Measurements from ENCODE around the gene CIZ1. TPM values are rescaled to one million over a fixed set of nuclear protein-coding genes. Genes with fewer than 3 reads are reported as not detected.

Gene CIZ1
- total and polyA plus RNA-seq, 9 of the 15 experiments (the other 6 are each of a cell fraction or from before 2014, with no cell fraction given), result 6.6 to 329 (median 87.8) TPM

DNA sequence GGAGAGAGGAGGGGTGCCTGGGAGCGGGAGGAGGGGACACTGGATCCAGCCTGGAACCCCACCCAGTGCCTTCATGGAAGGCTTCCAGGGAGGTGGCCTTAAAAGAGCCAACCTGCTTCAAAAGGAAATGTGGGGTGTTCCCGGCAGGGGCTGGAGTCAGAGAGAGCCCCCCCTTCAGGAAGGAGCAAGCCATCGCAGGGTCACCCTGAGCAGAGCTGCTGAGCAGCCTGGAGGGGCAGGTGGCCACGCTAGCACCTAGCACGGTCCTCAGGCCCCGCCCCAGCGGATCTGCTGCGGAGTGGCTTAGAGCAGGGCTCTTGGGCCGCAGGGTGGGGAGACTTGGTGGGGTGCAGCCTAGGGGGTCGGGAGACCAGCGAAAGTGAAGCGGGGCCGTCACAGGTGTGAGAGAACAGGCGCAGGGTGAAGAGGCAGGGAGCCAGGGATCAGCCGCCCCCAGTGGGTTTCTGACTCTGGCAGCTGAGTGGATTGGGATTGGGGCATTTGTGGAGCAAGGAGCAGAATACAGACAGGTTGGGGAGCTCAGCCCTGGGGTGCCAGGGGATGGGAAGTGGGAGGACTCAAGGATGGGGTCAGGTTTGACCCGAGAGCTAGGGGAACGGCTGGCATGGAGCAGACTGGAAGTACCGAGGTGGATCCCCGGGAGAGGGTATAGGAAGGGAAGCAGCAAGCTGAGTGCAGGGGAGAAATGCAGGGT lies 40.6 kb downstream of the CIZ1 start:
- peaks cover 8% of the 10 kb centered on the region for H3K9me1 ChIP-seq (ENCODE audit: control insufficient read depth, insufficient read depth, low read length)
- BruUV-seq (replicated peaks), result no TSS peak
- ATAC-seq (peak; percentile 94), FAIRE-seq (peak; percentile 97), DNase-seq (ENCODE audit: extremely low read depth in 1 of 4, low spot score in 3 of 4) (peak; percentile 93 to 99 (median 96))
- CTCF ChIA-PET (ENCODE audit: low intra/inter-chr PET ratio), result no interaction called here
- in situ Hi-C loops (cut with MboI) (no loop called here), intact Hi-C loops (cut with micrococcal nuclease) (no loop called here)
- no peaks in the 10 kb centered on the region for H3K27me3 ChIP-seq (ENCODE audit: control insufficient read depth in 2 of 2, insufficient read depth in 2 of 2, low read length in 2 of 2)
- H3K27ac ChIP-seq (ENCODE audit: extremely low read depth, low read depth, low read length), result peak overlapping the region; percentile 9; the same call in 1 of the 3 replicates
- peak overlapping the region; percentile 61 for H3K4me2 ChIP-seq (ENCODE audit: insufficient read depth, low read length)
- peak overlapping the region; percentile 10 to 82 for H3K9ac ChIP-seq (ENCODE audit: insufficient read depth in 1 of 2, low read depth in 2 of 2, low read length in 2 of 2)
- no peaks in the 10 kb centered on the region for H4K20me1 ChIP-seq (replicated peaks; ENCODE audit: control insufficient read depth, insufficient read depth, low read length)
- H2AFZ ChIP-seq (ENCODE audit: low read depth, low read length), result peak overlapping the region; percentile 94
- POLR2A ChIA-PET, result interaction anchor here (0.5 to 3.6 kb wide), 11 partner anchors 10 to 72 kb away, joined by 3 to 37 read pairs (median 4); partner anchors contain the start of gene BBLN
- peaks cover 17 to 71% of the 10 kb centered on the region in 2 experiments for H3K4me1 ChIP-seq (replicated peaks in 1 of 2; ENCODE audit: control insufficient read depth in 2 of 2, insufficient read depth in 2 of 2, low read length in 2 of 2)
- no peak overlapping the region for H3K4me3 ChIP-seq
- 45% methylated on average over 19 of the region's 19 CpGs for WGBS (ENCODE audit: insufficient coverage, low coverage, missing lambda C conversion rate)
- H3K36me3 ChIP-seq (ENCODE audit: control insufficient read depth, insufficient read depth, low read length), result no peaks in the 10 kb centered on the region
- H3K79me2 ChIP-seq (ENCODE audit: control insufficient read depth, insufficient read depth, low read length), result no peaks in the 10 kb centered on the region
- H3K9me3 ChIP-seq (replicated peaks; ENCODE audit: control insufficient read depth, insufficient read depth, low read depth, low read length), result no peaks in the 10 kb centered on the region
- TF ChIP-seq FIP1L1 (IDR thresholded peaks at IDR 0.05; ENCODE audit: low read depth, low read length, poor library complexity, severe bottlenecking) (peak; percentile 28), NFATC3 (IDR thresholded peaks at IDR 0.05) (no peak), ZNF707 (CRISPR knock-in tag; conservative IDR thresholded peaks at IDR 0.05) (no peak), GABPB2 (CRISPR knock-in tag; conservative IDR thresholded peaks at IDR 0.05) (no peak), RBM14 (IDR thresholded peaks at IDR 0.05; ENCODE audit: borderline replicate concordance, insufficient read depth, low read depth, low read length) (0 out of 2 replicates have a peak, but pooled peaks have one; percentile 43), MAZ (CRISPR knock-in tag; conservative IDR thresholded peaks at IDR 0.05 in 1 of 2, IDR thresholded peaks at IDR 0.05 in 1 of 2) (peak; percentile 54 to 92; a peak in 3 of 4 replicates), ZNF644 (tag; IDR thresholded peaks at IDR 0.05; ENCODE audit: low read depth) (no peak), TFAM (CRISPR knock-in tag; conservative IDR thresholded peaks at IDR 0.05) (no peak), KDM1A (IDR thresholded peaks at IDR 0.05) (no peak), TSHZ1 (CRISPR knock-in tag; IDR thresholded peaks at IDR 0.05) (no peak), ZZZ3 (IDR thresholded peaks at IDR 0.05) (no peak), THRAP3 (IDR thresholded peaks at IDR 0.05; ENCODE audit: borderline replicate concordance) (no peak), HCFC1 (IDR thresholded peaks at IDR 0.05; ENCODE audit: low read depth, low read length) (0 out of 2 replicates have a peak, but pooled peaks have one; percentile 3)
- TF ChIP-seq, protein P1, sequence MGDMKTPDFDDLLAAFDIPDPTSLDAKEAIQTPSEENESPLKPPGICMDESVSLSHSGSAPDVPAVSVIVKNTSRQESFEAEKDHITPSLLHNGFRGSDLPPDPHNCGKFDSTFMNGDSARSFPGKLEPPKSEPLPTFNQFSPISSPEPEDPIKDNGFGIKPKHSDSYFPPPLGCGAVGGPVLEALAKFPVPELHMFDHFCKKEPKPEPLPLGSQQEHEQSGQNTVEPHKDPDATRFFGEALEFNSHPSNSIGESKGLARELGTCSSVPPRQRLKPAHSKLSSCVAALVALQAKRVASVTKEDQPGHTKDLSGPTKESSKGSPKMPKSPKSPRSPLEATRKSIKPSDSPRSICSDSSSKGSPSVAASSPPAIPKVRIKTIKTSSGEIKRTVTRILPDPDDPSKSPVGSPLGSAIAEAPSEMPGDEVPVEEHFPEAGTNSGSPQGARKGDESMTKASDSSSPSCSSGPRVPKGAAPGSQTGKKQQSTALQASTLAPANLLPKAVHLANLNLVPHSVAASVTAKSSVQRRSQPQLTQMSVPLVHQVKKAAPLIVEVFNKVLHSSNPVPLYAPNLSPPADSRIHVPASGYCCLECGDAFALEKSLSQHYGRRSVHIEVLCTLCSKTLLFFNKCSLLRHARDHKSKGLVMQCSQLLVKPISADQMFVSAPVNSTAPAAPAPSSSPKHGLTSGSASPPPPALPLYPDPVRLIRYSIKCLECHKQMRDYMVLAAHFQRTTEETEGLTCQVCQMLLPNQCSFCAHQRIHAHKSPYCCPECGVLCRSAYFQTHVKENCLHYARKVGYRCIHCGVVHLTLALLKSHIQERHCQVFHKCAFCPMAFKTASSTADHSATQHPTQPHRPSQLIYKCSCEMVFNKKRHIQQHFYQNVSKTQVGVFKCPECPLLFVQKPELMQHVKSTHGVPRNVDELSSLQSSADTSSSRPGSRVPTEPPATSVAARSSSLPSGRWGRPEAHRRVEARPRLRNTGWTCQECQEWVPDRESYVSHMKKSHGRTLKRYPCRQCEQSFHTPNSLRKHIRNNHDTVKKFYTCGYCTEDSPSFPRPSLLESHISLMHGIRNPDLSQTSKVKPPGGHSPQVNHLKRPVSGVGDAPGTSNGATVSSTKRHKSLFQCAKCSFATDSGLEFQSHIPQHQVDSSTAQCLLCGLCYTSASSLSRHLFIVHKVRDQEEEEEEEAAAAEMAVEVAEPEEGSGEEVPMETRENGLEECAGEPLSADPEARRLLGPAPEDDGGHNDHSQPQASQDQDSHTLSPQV (IDR thresholded peaks at IDR 0.05), result no peak

All from K562 (cell line).